Measurements from ENCODE around the gene RUSF1.
A peak's percentile ranks its signal among the peaks of the same experiment; 100 is the strongest.

Gene RUSF1

GRCh38 chr16:31467151-31467773, 40.9 kb downstream of the RUSF1 start:
- DNase-seq, result no peak

GRCh38 chr16:31466381-31466841, 41.8 kb downstream of the RUSF1 start:
- no peak for DNase-seq

DNA sequence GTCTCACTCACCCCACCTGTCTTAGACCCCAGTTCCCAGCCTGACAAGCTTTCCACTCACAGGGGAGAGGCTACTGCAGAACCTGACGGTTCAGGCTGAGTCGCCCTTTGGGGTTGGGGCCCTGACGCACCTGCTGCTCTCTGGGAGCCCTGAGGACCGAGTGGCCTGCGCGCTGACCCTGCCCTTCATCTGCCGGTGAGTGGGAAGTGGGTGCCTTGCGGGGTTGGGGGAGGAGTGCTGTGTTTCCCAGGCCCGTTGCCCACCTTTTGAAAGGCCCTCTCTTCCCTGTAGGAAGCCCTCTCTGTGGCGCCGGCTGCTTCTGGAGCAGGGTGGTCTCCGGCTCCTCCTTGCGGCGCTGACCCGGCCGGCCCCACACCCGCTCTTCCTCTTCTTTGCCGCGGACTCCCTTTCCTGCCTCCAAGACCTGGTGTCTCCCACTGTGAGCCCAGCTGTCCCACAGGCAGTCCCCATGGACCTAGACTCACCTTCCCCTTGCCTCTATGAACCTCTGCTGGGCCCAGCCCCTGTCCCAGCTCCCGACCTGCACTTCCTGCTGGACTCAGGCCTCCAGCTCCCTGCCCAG, 42.3 kb downstream of the RUSF1 start:
- DNase-seq, result no peak

DNA sequence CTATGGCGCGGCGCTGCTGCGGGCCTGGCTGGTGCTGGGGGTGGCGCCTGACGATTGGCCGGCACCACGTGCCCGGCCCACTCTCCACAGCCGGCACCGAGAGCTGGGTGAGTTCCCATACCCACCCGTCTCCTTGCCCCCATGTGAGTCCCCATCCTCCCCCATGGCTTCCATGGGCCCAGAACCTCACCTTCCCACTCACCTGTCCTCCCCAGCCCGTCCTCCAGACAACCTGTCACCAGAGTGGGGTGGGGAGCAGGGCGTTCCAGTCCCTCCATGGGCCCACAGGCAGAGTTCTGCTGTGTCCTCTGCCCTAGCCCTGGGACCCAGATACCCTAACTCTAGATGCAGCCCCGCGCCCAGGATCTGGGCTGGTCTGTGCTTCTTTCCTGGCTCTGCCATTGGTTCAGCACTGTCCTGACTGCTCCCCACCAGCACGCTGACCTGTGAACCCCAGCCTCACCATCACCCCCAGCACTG, 43.4 kb downstream of the RUSF1 start:
- no peak for DNase-seq

DNA sequence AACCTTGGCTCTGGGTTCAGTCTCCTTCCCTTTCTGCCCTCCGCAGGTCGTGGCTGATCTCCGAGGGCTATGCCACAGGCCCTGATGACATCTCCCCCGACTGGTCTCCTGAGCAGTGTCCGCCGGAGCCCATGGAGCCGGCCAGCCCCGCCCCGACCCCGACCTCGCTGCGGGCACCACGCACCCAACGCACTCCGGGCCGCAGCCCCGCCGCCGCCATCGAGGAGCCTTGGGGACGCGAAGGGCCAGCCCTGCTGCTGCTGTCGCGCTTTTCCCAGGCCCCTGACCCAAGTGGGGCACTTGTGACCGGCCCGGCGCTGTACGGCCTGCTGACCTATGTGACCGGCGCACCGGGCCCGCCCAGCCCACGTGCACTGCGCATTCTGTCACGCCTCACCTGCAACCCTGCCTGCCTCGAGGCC, 43.8 kb downstream of the RUSF1 start:
- DNase-seq, result no peak

GRCh38 chr16:31461921-31462804, 46.0 kb downstream of the RUSF1 start:
- no peak for DNase-seq

DNA sequence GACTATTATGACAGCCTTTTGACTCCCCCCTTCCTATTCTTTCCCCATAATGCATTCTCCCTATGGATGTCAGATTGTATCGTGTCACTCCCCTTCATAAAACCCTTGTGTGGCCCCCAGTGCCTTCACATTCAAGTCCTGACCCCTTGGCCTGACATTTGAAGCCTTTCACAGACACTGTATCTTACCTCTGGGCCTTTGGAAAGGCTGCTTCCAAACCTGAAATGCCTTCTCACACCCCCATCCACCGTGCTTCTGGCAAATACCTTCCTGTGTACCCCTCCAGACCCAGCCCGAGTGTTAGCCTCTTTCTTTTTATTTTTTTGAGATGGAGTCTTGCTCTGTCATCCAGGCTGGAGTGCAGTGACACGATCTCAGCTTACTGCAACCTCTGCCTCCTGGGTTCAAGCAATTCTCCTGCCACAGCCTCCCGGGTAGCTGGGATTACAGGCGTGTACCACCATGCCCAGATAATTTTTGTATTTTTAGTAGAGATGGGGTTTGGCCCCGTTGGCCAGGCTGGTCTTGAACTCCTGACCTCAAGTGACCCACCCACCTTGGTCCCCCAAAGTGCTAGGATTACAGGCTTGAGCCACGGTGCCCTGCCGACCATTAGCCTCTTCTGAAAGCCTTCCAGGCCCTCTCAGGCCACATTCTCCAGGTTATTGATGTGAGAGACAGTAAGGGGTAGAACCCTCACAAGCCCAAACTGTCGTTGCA, 46.8 kb downstream of the RUSF1 start:
- DNase-seq, result no peak

DNA sequence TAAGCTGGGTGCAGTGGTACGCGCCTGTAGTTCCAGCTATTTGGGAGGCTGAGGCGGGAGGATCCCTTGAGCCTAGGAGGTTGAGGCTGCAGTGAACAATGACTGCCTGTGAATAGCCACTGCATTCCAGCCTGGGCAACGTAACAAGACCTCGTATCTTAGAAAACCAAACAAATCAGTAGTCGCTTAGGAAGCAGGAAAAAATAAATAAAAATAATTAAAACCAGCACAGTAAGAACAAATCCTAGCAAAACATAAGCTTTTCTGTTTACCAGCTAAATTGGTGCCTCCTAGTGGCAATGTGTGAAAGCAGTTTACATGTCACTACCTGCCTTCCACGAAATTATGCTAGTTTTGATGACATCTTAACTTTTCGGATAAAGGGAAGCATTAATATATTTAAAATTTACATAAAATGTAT, 47.6 kb downstream of the RUSF1 start:
- no peak for DNase-seq

DNA sequence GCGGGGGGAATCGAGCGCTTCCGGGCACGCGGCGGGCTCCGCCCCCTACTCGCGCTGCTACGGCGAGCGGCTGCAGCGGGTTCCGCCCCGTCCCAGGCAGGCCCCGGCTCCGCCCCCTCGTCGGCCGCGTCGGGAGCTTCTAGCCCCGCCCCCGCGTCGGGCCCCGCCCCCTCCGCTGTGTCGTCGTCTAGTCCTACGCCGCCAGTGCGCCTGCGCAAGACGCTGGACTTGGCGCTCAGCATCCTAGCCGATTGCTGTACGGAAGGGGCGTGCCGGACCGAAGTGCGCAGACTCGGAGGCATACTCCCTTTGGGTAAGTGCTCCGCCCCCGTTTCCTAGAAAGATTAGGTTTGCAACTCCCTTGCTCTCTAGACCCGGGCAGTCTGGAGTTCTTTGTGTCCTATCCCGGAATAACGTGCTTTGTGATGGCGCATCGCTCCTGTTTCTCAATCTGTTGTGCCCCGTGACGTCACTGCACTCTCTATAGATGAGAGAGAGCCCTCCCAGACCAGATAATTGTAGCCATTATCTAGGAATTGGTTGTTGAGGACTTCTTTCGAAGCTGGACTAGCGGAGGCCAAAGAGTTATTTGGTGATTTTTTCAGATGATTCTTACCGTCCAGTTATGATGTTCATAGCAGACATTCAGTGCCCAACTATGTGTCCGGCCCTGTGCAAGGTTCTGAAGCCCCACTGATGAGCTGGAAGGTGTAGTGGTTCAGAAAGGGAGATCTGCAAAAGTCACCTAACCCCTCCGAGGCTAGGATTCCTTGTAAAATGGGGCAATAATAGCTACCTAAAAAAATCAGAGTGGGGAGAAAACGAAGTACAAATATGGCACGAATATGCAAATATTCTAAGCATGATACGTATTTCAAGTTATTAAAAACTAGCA, 48.3 kb downstream of the RUSF1 start:
- DNase-seq, result peak; percentile 99

- peak; percentile 94 for DNase-seq
Measured at GRCh38 chr16:31458844-31459686, 49.1 kb downstream of the RUSF1 start, which contains the start of gene ARMC5. ARMC5 (plus strand) TSS chr16:31459501; CDS start chr16:31459525, 24 bp downstream.

DNA sequence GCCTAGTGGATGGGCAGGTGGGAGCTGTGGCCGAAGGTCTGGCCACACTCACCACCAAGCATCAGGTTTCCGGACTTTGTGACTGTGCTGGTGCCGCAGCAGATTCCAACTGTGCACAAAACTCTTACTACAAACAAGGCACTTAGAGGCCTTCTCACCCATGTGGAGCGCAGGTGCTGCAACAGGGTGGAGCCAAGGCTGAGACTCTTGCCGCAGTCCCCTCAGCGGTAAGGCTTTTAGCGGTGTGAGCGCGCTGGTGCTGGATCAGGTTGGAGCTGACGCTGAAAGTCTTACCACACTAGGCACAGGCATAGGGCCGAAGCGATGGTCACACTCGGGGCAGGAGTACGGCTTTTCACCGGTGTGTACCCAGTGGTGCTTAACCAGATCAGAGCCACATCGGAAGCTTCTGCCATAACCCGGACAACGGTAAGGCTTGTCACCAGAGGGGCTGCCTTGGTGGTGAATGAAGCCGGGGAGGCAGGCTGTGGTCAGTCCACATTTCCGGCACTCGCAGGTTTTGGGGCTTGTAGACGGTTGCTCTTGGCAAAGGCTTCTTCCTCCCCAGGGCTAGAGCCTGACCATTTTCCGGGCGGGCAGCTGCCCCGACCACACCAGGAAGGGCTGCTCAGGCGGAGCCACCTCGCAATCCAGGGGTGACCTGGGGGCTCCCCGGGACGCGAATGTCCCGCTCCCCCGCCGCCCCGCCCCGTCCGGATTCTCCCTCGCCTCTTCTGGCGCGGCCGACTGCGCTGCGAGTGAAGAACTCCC, 49.9 kb downstream of the RUSF1 start:
- no peak for DNase-seq

- DNase-seq, result no peak
Measured at GRCh38 chr16:31456988-31457360, 51.2 kb downstream of the RUSF1 start.

DNA sequence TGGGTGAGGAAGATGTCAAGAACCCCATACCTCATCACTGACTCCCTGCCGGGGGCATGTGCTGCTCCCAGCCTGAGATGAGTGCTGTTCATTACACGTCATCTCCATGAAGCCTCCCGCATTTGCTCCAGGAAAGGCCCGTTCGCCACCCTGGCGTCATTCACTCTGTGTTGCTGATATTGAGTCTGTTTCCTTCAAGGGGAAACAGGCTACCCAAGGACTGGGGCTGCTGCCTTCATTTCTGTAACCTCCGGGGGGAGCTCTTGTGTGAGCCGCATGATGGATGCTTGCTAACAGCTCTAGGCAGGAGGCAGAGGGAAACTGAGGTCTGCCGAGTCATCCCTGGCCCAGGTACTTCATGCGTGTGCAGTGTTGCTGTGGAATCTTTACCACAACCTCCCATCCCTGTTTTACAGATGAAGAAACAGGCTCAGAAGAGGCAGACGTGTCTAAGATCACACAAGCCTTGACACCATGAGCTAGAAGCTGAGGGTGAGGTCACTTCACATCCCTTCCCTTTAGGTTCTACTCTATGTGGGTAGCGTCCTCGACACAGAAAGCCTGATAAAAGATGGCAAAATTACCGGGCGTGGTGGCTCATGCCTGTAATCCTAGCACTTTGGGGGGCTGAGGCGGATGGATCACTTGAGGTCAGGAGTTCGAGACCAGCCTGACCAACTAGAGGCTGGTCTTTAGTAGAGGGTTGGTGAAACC, 52.4 kb downstream of the RUSF1 start:
- no peak for DNase-seq

- no peak for DNase-seq
Measured at GRCh38 chr16:31453255-31454204, 54.7 kb downstream of the RUSF1 start.

- DNase-seq, result no peak
Measured at GRCh38 chr16:31452631-31453106, 55.5 kb downstream of the RUSF1 start.

DNA sequence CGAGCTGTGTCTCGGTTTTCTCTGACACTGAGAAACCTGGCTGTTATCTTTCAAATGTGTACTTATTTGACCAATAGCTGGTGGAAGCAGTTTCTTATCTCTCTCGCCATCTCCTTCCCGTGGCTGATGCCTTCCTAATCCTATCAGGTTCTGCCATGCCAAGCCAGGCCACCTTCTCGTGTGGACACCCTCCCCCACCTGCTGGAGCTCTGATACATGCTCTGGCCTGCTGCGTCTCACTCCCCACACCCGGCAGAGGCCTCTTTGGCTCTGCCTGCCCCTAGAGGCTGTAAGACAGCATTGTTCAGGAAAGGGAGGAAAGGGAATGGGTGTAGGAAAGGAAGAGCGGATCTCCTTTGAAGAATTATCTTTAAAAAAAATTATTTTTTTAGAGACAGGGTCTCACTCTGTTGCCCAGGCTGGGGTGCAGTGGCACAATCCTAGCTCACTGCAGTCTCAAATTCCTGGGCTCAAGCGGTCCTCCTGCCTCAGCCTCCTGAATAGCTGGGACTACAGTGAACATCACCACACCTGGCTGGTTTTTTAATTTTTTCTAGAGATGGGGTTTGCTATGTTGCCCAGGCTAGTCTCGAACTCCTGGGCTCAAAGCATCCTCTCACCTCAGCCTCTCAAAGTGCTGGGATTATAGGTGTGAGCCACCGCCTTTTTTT, 56.4 kb downstream of the RUSF1 start:
- no peak for DNase-seq

DNA sequence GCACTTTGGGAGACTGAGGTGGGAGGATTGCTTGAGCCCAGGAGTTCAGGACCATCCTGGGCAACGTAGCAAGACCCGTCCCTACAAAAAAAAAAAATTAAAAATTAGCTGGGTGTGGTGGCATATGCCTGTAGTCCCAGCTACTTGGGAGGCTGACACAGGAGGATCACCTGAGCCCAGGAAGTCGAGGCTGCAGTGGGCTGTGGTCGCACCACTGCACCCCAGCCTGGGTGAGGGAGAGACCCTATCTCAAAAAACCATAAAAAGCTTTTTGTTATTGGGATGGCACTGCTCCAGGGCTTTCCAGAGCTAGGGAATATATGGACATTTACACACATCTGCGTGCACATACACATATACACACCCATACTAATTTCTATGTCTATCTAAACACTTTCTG, 57.0 kb downstream of the RUSF1 start:
- no peak for DNase-seq

Measured in GOT3 (cell line).